Measurements from ENCODE around the gene APOBEC3B. TPM values are rescaled to one million over a fixed set of nuclear protein-coding genes. Genes with fewer than 3 reads are reported as not detected.
"Not testable (repeated sequence)": the region's sequence is repeated elsewhere in the genome, so short reads cannot be mapped to it uniquely, and the experiment has no call there.

APOBEC3B gene
- total RNA-seq, 4 donors from 2014 or later = 1.1 to 2.7 (median 1.9) TPM; not detected in 1

- TF ChIP-seq CTCF (IDR thresholded peaks at IDR 0.05) (no peak), POLR2A (IDR thresholded peaks at IDR 0.05) (no peak)
- H3K27me3 ChIP-seq = no peaks in the 10 kb centered on the region
- no peaks in the 10 kb centered on the region for H3K9me3 ChIP-seq
- H3K27ac ChIP-seq = no peak overlapping the region
- no peaks in the 10 kb centered on the region for H3K36me3 ChIP-seq
- peaks cover 0 to 13% (median 2%) of the 10 kb centered on the region in 4 donors for H3K4me1 ChIP-seq
- DNase-seq = no peak
- H3K4me3 ChIP-seq = no peak overlapping the region
Measured at GRCh38 chr22:39010946-39011345, 28.8 kb downstream of the APOBEC3B start.

GRCh38 chr22:39012533-39013511 is 30.7 kb downstream of the APOBEC3B start:
- Histone ChIP-seq H3K4me1 (peaks cover 0 to 13% (median 2%) of the 10 kb centered on the region in 4 donors), H3K36me3 (no peaks in the 10 kb centered on the region), H3K9me3 (no peaks in the 10 kb centered on the region), H3K27me3 (no peaks in the 10 kb centered on the region), H3K27ac (peak overlapping the region in 2 of 4 donors; percentile 84 to 86), H3K4me3 (no peak overlapping the region)
- TF ChIP-seq CTCF (IDR thresholded peaks at IDR 0.05) (no peak), POLR2A (IDR thresholded peaks at IDR 0.05) (no peak)
- DNase-seq = no peak

- H3K27ac ChIP-seq = peak overlapping the region; percentile 84 to 93 (median 87)
- not testable (repeated sequence) for H3K27me3 ChIP-seq, H3K9me3 ChIP-seq, H3K36me3 ChIP-seq, DNase-seq
- peaks cover 0 to 13% (median 2%) of the 10 kb centered on the region in 4 donors for H3K4me1 ChIP-seq
- peak overlapping the region; percentile 54 to 68 (median 58) for H3K4me3 ChIP-seq
Measured at GRCh38 chr22:39013561-39013941, 31.4 kb downstream of the APOBEC3B start.

GRCh38 chr22:39013942-39014722 is 32.0 kb downstream of the APOBEC3B start, which contains the start of gene APOBEC3C:
APOBEC3C (plus strand) TSS chr22:39014257; CDS start chr22:39014363, 106 bp downstream.
- DNase-seq = peak; percentile 68 to 95 (median 92)
- TF ChIP-seq POLR2A (IDR thresholded peaks at IDR 0.05) (peak; percentile 55 to 67), CTCF (IDR thresholded peaks at IDR 0.05) (peak in 2 of 6 experiments; percentile 4 to 11)
- H3K36me3 ChIP-seq = no peaks in the 10 kb centered on the region
- H3K27me3 ChIP-seq = no peaks in the 10 kb centered on the region
- peaks cover 0 to 13% (median 2%) of the 10 kb centered on the region in 4 donors for H3K4me1 ChIP-seq
- H3K4me3 ChIP-seq = peak within 1 kb of the TSS; percentile 54 to 68 (median 58)
- peak within 1 kb of the TSS; percentile 84 to 93 (median 87) for H3K27ac ChIP-seq
- no peaks in the 10 kb centered on the region for H3K9me3 ChIP-seq

GRCh38 chr22:39014723-39015121 is 32.6 kb downstream of the APOBEC3B start:
- H3K27ac ChIP-seq = peak overlapping the region; percentile 84 to 93 (median 87)
- H3K4me3 ChIP-seq = peak overlapping the region; percentile 54 to 68 (median 58)
- H3K27me3 ChIP-seq, DNase-seq, H3K36me3 ChIP-seq, H3K9me3 ChIP-seq: not testable (repeated sequence)
- peaks cover 0 to 13% (median 2%) of the 10 kb centered on the region in 4 donors for H3K4me1 ChIP-seq

- Histone ChIP-seq H3K4me1 (peaks cover 0 to 19% (median 2%) of the 10 kb centered on the region in 4 donors), H3K4me3 (no peak overlapping the region), H3K27me3 (no peaks in the 10 kb centered on the region), H3K36me3 (no peaks in the 10 kb centered on the region), H3K9me3 (no peaks in the 10 kb centered on the region), H3K27ac (no peak overlapping the region)
- DNase-seq = no peak
- no peak for TF ChIP-seq POLR2A (IDR thresholded peaks at IDR 0.05)
- no peak for TF ChIP-seq CTCF (IDR thresholded peaks at IDR 0.05)
Measured at GRCh38 chr22:39016592-39016991, 34.4 kb downstream of the APOBEC3B start.

Measured in Peyer's patch (tissue), 4 donors.